GM15510 (cell line): Measurements from ENCODE around the gene FH.

Experiments used
- POLR2A ChIP-seq: IDR thresholded peaks from 3 replicates; pipeline ENCODE4 v1.6.1; 2011; ENCODE audit warnings: borderline replicate concordance; ENCODE audit not compliant: insufficient read length; ENCODE audit errors: extremely low read depth

FH gene

GRCh38 chr1:241485145-241485544, 34.4 kb downstream of the FH start:
- no peak for TF ChIP-seq POLR2A

- no peak for TF ChIP-seq POLR2A
Observed at GRCh38 chr1:241482761-241483250, 36.7 kb downstream of the FH start.

- TF ChIP-seq POLR2A: no peak
Observed at GRCh38 chr1:241479294-241479693, 40.3 kb downstream of the FH start.

- TF ChIP-seq POLR2A: no peak
Observed at GRCh38 chr1:241475671-241476070, 43.9 kb downstream of the FH start.

GRCh38 chr1:241473026-241473425, 46.5 kb downstream of the FH start:
- no peak for TF ChIP-seq POLR2A

- no peak for TF ChIP-seq POLR2A
Observed at GRCh38 chr1:241470908-241471590, 48.5 kb downstream of the FH start.

GRCh38 chr1:241470361-241470760, 49.2 kb downstream of the FH start:
- TF ChIP-seq POLR2A: no peak

- TF ChIP-seq POLR2A: no peak
Observed at GRCh38 chr1:241465673-241466072, 53.9 kb downstream of the FH start.

GRCh38 chr1:241464985-241465384, 54.6 kb downstream of the FH start:
- no peak for TF ChIP-seq POLR2A

GRCh38 chr1:241462391-241462790, 57.2 kb downstream of the FH start:
- TF ChIP-seq POLR2A: no peak

- no peak for TF ChIP-seq POLR2A
Observed at GRCh38 chr1:241460098-241460873, 59.3 kb downstream of the FH start.

GRCh38 chr1:241459186-241459802, 60.3 kb downstream of the FH start:
- TF ChIP-seq POLR2A: no peak

- TF ChIP-seq POLR2A: no peak
Observed at GRCh38 chr1:241457421-241457820, 62.1 kb downstream of the FH start.

- TF ChIP-seq POLR2A: no peak
Observed at GRCh38 chr1:241456743-241457142, 62.8 kb downstream of the FH start.

- TF ChIP-seq POLR2A: no peak
Observed at GRCh38 chr1:241453732-241454131, 65.8 kb downstream of the FH start.

- TF ChIP-seq POLR2A: no peak
Observed at GRCh38 chr1:241451956-241452355, 67.6 kb downstream of the FH start.
